ENCODE results near the gene LARGE2.

Gene LARGE2

DNA sequence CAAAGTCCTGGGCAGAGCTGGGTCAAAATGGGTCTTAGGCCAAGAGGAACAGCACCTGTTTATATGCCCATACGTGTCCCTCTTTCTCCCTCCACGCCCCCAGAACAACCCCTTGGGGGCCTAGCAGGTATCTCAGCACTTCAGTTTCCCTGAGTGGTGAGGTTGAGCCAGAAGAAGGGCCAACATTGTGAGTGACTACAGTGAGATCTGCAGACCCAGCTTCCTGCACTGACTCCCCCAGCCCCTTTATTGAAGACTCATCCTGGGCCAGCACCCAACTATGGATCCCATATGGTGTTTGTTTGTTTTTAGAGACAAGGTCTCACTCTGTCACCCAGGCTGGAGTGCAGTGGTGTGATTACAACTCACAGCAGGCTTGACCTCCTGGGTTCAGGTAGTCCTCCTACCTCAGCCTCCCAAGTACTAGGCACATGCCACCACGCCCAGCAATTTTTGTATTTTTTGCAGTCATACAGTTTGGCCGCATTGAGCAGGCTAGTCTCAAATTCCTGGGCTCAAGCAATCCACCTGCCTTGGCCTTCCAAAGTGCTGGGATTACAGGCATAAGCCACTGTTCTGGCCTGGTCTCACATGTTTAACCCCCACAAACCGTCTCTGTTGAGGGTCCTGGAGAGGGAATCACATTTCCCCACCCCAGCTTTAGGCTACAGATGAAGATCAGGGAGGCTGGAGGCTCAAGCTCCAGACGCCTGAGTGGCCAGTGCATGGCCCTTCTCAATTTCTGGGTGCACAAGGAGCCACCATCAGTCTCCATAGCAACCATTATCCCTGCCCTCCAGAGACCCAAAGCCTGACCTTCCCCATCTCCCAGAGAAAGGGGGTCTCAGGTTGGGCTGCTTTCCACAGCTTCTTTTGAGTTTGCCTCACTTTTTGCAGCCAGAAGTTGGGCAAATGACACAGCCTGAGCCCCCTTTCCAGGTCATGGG lies 1.7 kb upstream of the LARGE2 start:
- no peak for DNase-seq (ENCODE audit: low read depth)
- no peak for TF ChIP-seq POLR2A (IDR thresholded peaks at IDR 0.05; ENCODE audit: extremely low read depth, insufficient read length)
- TF ChIP-seq MYC (IDR thresholded peaks at IDR 0.05; ENCODE audit: low read depth, low read length), result no peak
- no peak for TF ChIP-seq CTCF (IDR thresholded peaks at IDR 0.05; ENCODE audit: low read depth, low read length)
- TF ChIP-seq MAX (IDR thresholded peaks at IDR 0.05; ENCODE audit: low read depth, low read length), result no peak
- no peak overlapping the region for H3K4me3 ChIP-seq (ENCODE audit: low read depth, low read length)

- no peak for DNase-seq (ENCODE audit: low read depth)
- TF ChIP-seq MAX (IDR thresholded peaks at IDR 0.05; ENCODE audit: low read depth, low read length), result no peak
- TF ChIP-seq CTCF (IDR thresholded peaks at IDR 0.05; ENCODE audit: low read depth, low read length), result no peak
- TF ChIP-seq MYC (IDR thresholded peaks at IDR 0.05; ENCODE audit: low read depth, low read length), result no peak
- no peak for TF ChIP-seq POLR2A (IDR thresholded peaks at IDR 0.05; ENCODE audit: extremely low read depth, insufficient read length)
- H3K4me3 ChIP-seq (ENCODE audit: low read depth, low read length), result no peak overlapping the region
Measured at GRCh38 chr11:45921561-45922424, 663 bp upstream of the LARGE2 start.

DNA sequence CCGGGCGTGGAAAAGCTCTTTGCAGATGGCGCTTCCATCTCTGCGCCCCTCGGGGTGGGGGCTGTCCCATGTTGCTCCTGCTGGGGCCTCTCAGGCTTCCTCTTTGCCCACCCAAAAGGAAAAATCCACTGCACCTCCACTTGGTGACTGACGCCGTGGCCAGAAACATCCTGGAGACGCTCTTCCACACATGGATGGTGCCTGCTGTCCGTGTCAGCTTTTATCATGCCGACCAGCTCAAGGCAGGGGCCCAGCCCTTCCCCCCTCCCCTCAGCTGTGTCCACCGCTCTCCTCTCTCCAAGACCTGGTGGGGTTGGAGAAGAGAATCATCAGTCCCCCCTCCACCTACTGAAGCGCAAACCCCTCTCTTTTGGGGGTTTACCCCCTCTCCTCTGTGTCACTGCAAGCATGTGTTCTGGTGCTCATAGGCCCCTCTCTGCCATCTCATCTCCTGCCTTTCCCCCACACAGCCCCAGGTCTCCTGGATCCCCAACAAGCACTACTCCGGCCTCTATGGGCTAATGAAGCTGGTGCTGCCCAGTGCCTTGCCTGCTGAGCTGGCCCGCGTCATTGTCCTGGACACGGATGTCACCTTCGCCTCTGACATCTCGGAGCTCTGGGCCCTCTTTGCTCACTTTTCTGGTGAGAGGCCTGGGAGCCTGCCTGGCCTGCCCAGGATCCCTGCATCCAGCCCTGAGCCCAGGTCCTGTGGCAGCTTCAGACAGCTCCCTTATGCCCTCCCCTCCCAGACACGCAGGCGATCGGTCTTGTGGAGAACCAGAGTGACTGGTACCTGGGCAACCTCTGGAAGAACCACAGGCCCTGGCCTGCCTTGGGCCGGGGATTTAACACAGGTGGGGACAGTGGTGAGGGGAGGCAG lies 1.8 kb downstream of the LARGE2 start:
- no peak for TF ChIP-seq MAX (IDR thresholded peaks at IDR 0.05; ENCODE audit: low read depth, low read length)
- TF ChIP-seq MYC (IDR thresholded peaks at IDR 0.05; ENCODE audit: low read depth, low read length), result no peak
- TF ChIP-seq CTCF (IDR thresholded peaks at IDR 0.05; ENCODE audit: low read depth, low read length), result no peak
- no peak for DNase-seq (ENCODE audit: low read depth)
- no peak overlapping the region for H3K4me3 ChIP-seq (ENCODE audit: low read depth, low read length)

- H3K4me3 ChIP-seq (ENCODE audit: low read depth, low read length), result no peak overlapping the region
- no peak for TF ChIP-seq MAX (IDR thresholded peaks at IDR 0.05; ENCODE audit: low read depth, low read length)
- no peak for TF ChIP-seq MYC (IDR thresholded peaks at IDR 0.05; ENCODE audit: low read depth, low read length)
- TF ChIP-seq CTCF (IDR thresholded peaks at IDR 0.05; ENCODE audit: low read depth, low read length), result no peak
- DNase-seq (ENCODE audit: low read depth), result no peak
Measured at GRCh38 chr11:45924927-45925326, 2.5 kb downstream of the LARGE2 start.

DNA sequence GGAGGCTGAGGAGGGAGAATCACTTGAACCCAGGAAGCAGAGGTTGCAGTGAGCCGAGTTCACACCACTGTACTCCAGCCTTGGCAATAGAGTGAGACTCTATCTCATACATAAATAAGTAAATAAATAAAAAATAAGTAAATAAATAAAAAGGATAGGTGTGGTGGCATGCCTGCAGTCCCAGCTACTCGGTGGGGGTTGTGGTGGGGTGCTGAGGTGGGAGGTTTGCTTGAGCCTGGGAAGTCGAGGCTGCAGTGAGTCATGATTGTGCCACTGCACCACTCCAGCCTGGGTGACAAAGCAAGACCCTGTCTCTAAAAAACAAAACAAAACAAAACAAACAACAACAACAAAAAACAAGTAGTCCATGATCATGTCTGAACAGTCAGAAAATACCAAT lies 3.1 kb downstream of the LARGE2 start:
- no peak for TF ChIP-seq CTCF (IDR thresholded peaks at IDR 0.05; ENCODE audit: low read depth, low read length)
- DNase-seq (ENCODE audit: low read depth), result no peak
- H3K4me3 ChIP-seq (ENCODE audit: low read depth, low read length), result no peak overlapping the region

Measured in NB4 (cell line).